K562 (cell line): ENCODE data around the gene ZNF48. TPM values are rescaled to one million over a fixed set of nuclear protein-coding genes. Genes with fewer than 3 reads are reported as not detected.

ENCODE experiments used
- ATAC-seq: fragments of 200-7000 bp; cut with Tn5 transposase; 3 replicates; pipeline ENCODE4 v1.9.1; 2020; ENCODE audit warnings: moderate library complexity
- BruUV-seq: library from RNA; stranded (reverse); fragments of 400-500 nt; replicated peaks from 2 replicates; lab custom pipeline; 2021; lab: Mats Ljungman, UMichigan
- CTCF ChIA-PET: fragments of 300-600 bp; formaldehyde crosslinking; extraction: SDS; loops from one replicate; lab custom pipeline; 2021; ENCODE audit warnings: low intra/inter-chr PET ratio; lab: Yijun Ruan, JAX
- POLR2A ChIA-PET: fragments of 300-600, 350-650 bp; sonication (Branson Sonifier 250); formaldehyde crosslinking; extraction: SDS; loops from one replicate; lab custom pipeline; 2021; ENCODE audit warnings: antibody characterized with exemption, inconsistent platforms; lab: Yijun Ruan, JAX
- DNase-seq, 4 experiments: peaks; one replicate each; pipeline versions ENCODE4 v3.0.0 to v3.0.0-alpha.2; 2011 to 2018; ENCODE audit warnings: low spot score in 3 of 4, mixed read lengths in 3 of 4; ENCODE audit errors: extremely low read depth in 1 of 4
- FAIRE-seq: peaks from 2 replicates; lab custom pipeline; 2011; peaks lifted over from hg19 to GRCh38; lab: Jason Lieb, UNC
- H2AFZ ChIP-seq: 2 replicates; pipeline ENCODE4 v1.6.0; 2011; ENCODE audit warnings: low read depth, low read length, control low read depth, inconsistent platforms
- H3K27ac ChIP-seq: fragments of 200-600 bp; 3 replicates; pipeline ENCODE4 v1.8.0; 2011; ENCODE audit warnings: low read depth, mild to moderate bottlenecking, control low read depth, inconsistent platforms, low read length, moderate library complexity, mixed read lengths; ENCODE audit errors: extremely low read depth
- H3K27me3 ChIP-seq, 2 experiments: fragments of 300-600 bp in 1 of 2; 2 replicates in 1 of 2; 3 replicates in 1 of 2; pipeline versions ENCODE4 v1.6.0 to v1.8.0; 2011; ENCODE audit warnings: inconsistent platforms in 2 of 2, low read length in 2 of 2, mild to moderate bottlenecking in 1 of 2, mixed read lengths in 1 of 2, moderate library complexity in 1 of 2; ENCODE audit not compliant: control insufficient read depth in 2 of 2, insufficient read depth in 2 of 2
- H3K36me3 ChIP-seq: fragments of 300-600 bp; 3 replicates; pipeline ENCODE4 v1.8.0; 2011; ENCODE audit warnings: mild to moderate bottlenecking, low read length, inconsistent platforms; ENCODE audit not compliant: control insufficient read depth, insufficient read depth
- H3K4me1 ChIP-seq, 2 experiments: fragments of 200-600 bp in 1 of 2; replicated peaks in 1 of 2; 2 replicates in 1 of 2; 3 replicates in 1 of 2; pipeline versions ENCODE4 v1.5.1 to v1.8.0; 2011; ENCODE audit warnings: inconsistent platforms in 2 of 2, low read length in 2 of 2, mild to moderate bottlenecking in 1 of 2, mixed read lengths in 1 of 2, moderate library complexity in 1 of 2; ENCODE audit not compliant: control insufficient read depth in 2 of 2, insufficient read depth in 2 of 2
- H3K4me2 ChIP-seq: 2 replicates; pipeline ENCODE4 v1.6.1; 2011; ENCODE audit warnings: low read length, control low read depth, inconsistent platforms, mixed read lengths; ENCODE audit not compliant: insufficient read depth
- H3K4me3 ChIP-seq: fragments of 200-600 bp; sonication (generic), shearing (Covaris generic); 2 replicates; pipeline ENCODE4 v1.5.1; 2016; ENCODE audit warnings: control low read depth, inconsistent platforms
- H3K79me2 ChIP-seq: fragments of 200-600 bp; 3 replicates; pipeline ENCODE4 v1.8.0; 2011; ENCODE audit warnings: low read length, inconsistent platforms; ENCODE audit not compliant: control insufficient read depth, insufficient read depth
- H3K9ac ChIP-seq, 2 experiments: 2 replicates each; pipeline versions ENCODE4 v1.6.0 to v1.6.1; 2011; ENCODE audit warnings: low read depth in 2 of 2, low read length in 2 of 2, control low read depth in 1 of 2, inconsistent platforms in 1 of 2, mild to moderate bottlenecking in 1 of 2, mixed read lengths in 1 of 2; ENCODE audit not compliant: insufficient read depth in 1 of 2
- H3K9me1 ChIP-seq: one replicate; pipeline ENCODE4 v1.6.0; 2011; ENCODE audit warnings: inconsistent platforms, mild to moderate bottlenecking, low read length, moderate library complexity; ENCODE audit not compliant: control insufficient read depth, insufficient read depth
- H3K9me3 ChIP-seq: replicated peaks from 2 replicates; pipeline ENCODE4 v1.5.1; 2011; ENCODE audit warnings: low read depth, low read length, inconsistent platforms; ENCODE audit not compliant: control insufficient read depth, insufficient read depth
- H4K20me1 ChIP-seq: replicated peaks from 2 replicates; pipeline ENCODE4 v1.6.1; 2011; ENCODE audit warnings: low read length, inconsistent platforms, mixed read lengths; ENCODE audit not compliant: control insufficient read depth, insufficient read depth
- ASH1L ChIP-seq: fragments of 450-650 bp; IDR thresholded peaks from 2 replicates; pipeline ENCODE4 v1.6.1; 2018; ENCODE audit warnings: borderline replicate concordance, mild to moderate bottlenecking, low read depth; ENCODE audit not compliant: partially characterized antibody
- CBFB ChIP-seq: sonication (generic); formaldehyde crosslinking; IDR thresholded peaks from 2 replicates; pipeline ENCODE4 v1.4.0; 2020; ENCODE audit warnings: mild to moderate bottlenecking, missing genetic modification reagents
- CEBPB ChIP-seq: fragments of 450-650 bp; IDR thresholded peaks from 2 replicates; pipeline ENCODE4 v1.6.1; 2016; ENCODE audit warnings: missing genetic modification characterization, missing compliant biosample characterization
- CEBPG ChIP-seq, 3 experiments: fragments of 200-800 bp in 1 of 3; sonication (Bioruptor generic) in 1 of 3; sonication (generic) in 1 of 3; formaldehyde crosslinking in 1 of 3; IDR thresholded peaks in 2 of 3; conservative IDR thresholded peaks in 1 of 3; 2 replicates each; pipeline versions ENCODE4 v1.6.1 to v1.8.0; 2016 to 2022; ENCODE audit warnings: missing compliant biosample characterization in 2 of 3, missing genetic modification characterization in 2 of 3, mild to moderate bottlenecking in 1 of 3, missing genetic modification reagents in 1 of 3
- EHMT2 ChIP-seq: fragments of 450-650 bp; IDR thresholded peaks from 2 replicates; pipeline ENCODE4 v1.6.1; 2018; ENCODE audit warnings: antibody characterized with exemption
- LCOR ChIP-seq: sonication (generic); formaldehyde crosslinking; IDR thresholded peaks from 2 replicates; pipeline ENCODE4 v1.8.0; 2022; ENCODE audit warnings: mild to moderate bottlenecking, missing genetic modification reagents
- NKRF ChIP-seq: fragments of 450-650 bp; IDR thresholded peaks from 2 replicates; pipeline ENCODE4 v1.6.1; 2016; ENCODE audit warnings: borderline replicate concordance
- NR4A1 ChIP-seq, 2 experiments: fragments of 250-450 bp in 1 of 2; fragments of 450-650 bp in 1 of 2; sonication (Bioruptor Pico) in 1 of 2; IDR thresholded peaks; 2 replicates each; pipeline versions ENCODE4 v1.4.0 to v1.6.1; 2016 to 2020; ENCODE audit warnings: mild to moderate bottlenecking in 2 of 2, missing compliant biosample characterization in 1 of 2, missing genetic modification characterization in 1 of 2, moderate library complexity in 1 of 2
- RUNX1 ChIP-seq: sonication (generic); IDR thresholded peaks from 2 replicates; pipeline ENCODE4 v1.6.1; 2016; ENCODE audit warnings: antibody characterized with exemption, low read depth
- SRSF7 ChIP-seq: fragments of 200-400 bp; formaldehyde crosslinking; optimal IDR thresholded peaks from 2 replicates; pipeline ENCODE3; 2017; ENCODE audit warnings: mild to moderate bottlenecking, low read depth, low read length
- USF1 ChIP-seq: sonication (generic); formaldehyde crosslinking; IDR thresholded peaks from 2 replicates; pipeline ENCODE4 v1.9.0; 2022; ENCODE audit warnings: mild to moderate bottlenecking, missing genetic modification reagents
- ZBTB33 ChIP-seq: sonication (generic); formaldehyde crosslinking; IDR thresholded peaks from 2 replicates; pipeline ENCODE4 v1.8.1; 2023; ENCODE audit warnings: mild to moderate bottlenecking, missing genetic modification reagents
- ZNF431 ChIP-seq: sonication (generic); formaldehyde crosslinking; IDR thresholded peaks from 2 replicates; pipeline ENCODE4 v1.8.0; 2022; ENCODE audit warnings: mild to moderate bottlenecking, missing genetic modification reagents
- WGBS: fragments of 100-300 bp; shearing (Covaris generic); methylation state at CpG from one replicate; pipeline ENCODE4 v1.1.6; 2016; ENCODE audit warnings: low coverage, mixed read lengths; ENCODE audit not compliant: insufficient coverage; ENCODE audit errors: missing lambda C conversion rate; 5-methylcytosine and 5-hydroxymethylcytosine counted together
- in situ Hi-C: fragments of 300-500 bp; cut with MboI; formaldehyde crosslinking; loops from 4 replicates; pipeline ENCODE4 v1.15.0; 2018; ENCODE audit warnings: inconsistent platforms, mixed read lengths
- intact Hi-C: fragments of 100-400 bp; cut with micrococcal nuclease; formaldehyde crosslinking; loops from 2 replicates; pipeline ENCODE4 v1.14.2; 2022
- polyA plus RNA-seq, 8 experiments: library from polyadenylated mRNA; depleted of rRNA in 4 of 8; stranded (reverse) in 5 of 8; unstranded in 3 of 8; fragments of >200 nt; fragmentation: Nextera tagmentation in 2 of 8; fragmentation: Illumina TruSeq in 1 of 8; extraction: Ambion mirVana in 2 of 8; extraction: Trizol in 1 of 8; gene quantifications; 2 replicates each; pipeline versions ENCODE4 v1.2.1 to v1.2.3, GENCODE V29; 2011 to 2014; ENCODE audit warnings: inconsistent platforms in 1 of 8, missing spikeins in 1 of 8
- total RNA-seq, 7 experiments: library from RNA; depleted of rRNA in 6 of 7; stranded (reverse); fragments of >200 nt in 6 of 7; fragmentation: Illumina TruSeq in 2 of 7; extraction: Trizol in 2 of 7; gene quantifications; 2 replicates each; pipeline versions ENCODE4 v1.2.1 to v1.2.3, GENCODE V29; 2011 to 2021; ENCODE audit warnings: low replicate concordance in 1 of 7

ZNF48 gene
- total and polyA plus RNA-seq, 9 of the 15 experiments (the other 6 are each of a cell fraction or from before 2014, with no cell fraction given): 0.38 to 11.6 (median 4.7) TPM

- TSS peak; percentile 75 for BruUV-seq
- H3K9me1 ChIP-seq: no peaks in the 10 kb centered on the region
- H3K4me3 ChIP-seq: peak overlapping the region; percentile 82
- ChIA-PET POLR2A (interaction anchor here (0.5 to 2.7 kb wide), 20 partner anchors 9 to 364 kb away, joined by 3 to 16 read pairs (median 4); partner anchors contain the start of genes DCTPP1, FBRS, PRR14 and ZNF764), CTCF (interaction anchor here (1.0 kb wide), 1 partner anchor 184 kb away, joined by 3 read pairs; no protein-coding TSS in a partner anchor)
- H3K4me2 ChIP-seq: peak overlapping the region; percentile 100
- peaks cover 6 to 13% of the 10 kb centered on the region in 2 experiments; a peak in 3 of 5 replicates for H3K4me1 ChIP-seq
- peaks cover 23% of the 10 kb centered on the region for H3K36me3 ChIP-seq
- peak overlapping the region; percentile 65 for H2AFZ ChIP-seq
- in situ Hi-C loops (no loop called here), intact Hi-C loops (loop anchor here (1.0 to 2.0 kb wide), 2 partner anchors 14 to 82 kb away; partner anchors contain the start of genes DCTPP1 and ZNF768)
- peak; percentile 28 to 42 (median 30) for DNase-seq
- 0 out of 2 replicates have a peak, but pooled peaks cover 7% of the 10 kb centered on the region for H4K20me1 ChIP-seq
- peak overlapping the region; percentile 96 for H3K27ac ChIP-seq
- peaks cover 33% of the 10 kb centered on the region for H3K79me2 ChIP-seq
- H3K27me3 ChIP-seq: no peaks in the 10 kb centered on the region
- ATAC-seq: peak; percentile 40
- FAIRE-seq: peak; percentile 67
- WGBS: 1% methylated on average over 29 of the region's 29 CpGs
- no peaks in the 10 kb centered on the region for H3K9me3 ChIP-seq
- H3K9ac ChIP-seq: peak overlapping the region; percentile 93 to 97
- TF ChIP-seq USF1 (CRISPR knock-in tag): 0 out of 2 replicates have a peak, but pooled peaks have one; percentile 36
- TF ChIP-seq CBFB (CRISPR knock-in tag): peak; percentile 56; the same call in 1 of the 2 replicates
- TF ChIP-seq CEBPB (tag): no peak
- 0 out of 2 replicates have a peak, but pooled peaks have one; percentile 5 for TF ChIP-seq RUNX1
- TF ChIP-seq NKRF: 0 out of 2 replicates have a peak, but pooled peaks have one; percentile 34
- TF ChIP-seq SRSF7: no peak
- TF ChIP-seq EHMT2: peak; percentile 40; the same call in 1 of the 2 replicates
- TF ChIP-seq ZNF431 (CRISPR knock-in tag): 0 out of 2 replicates have a peak, but pooled peaks have one; percentile 38
- TF ChIP-seq ASH1L: no peak
- TF ChIP-seq LCOR (CRISPR knock-in tag): no peak
- no peak for TF ChIP-seq NR4A1 (CRISPR knock-in tag; IDR thresholded peaks at IDR 0.05)
- peak; percentile 77; the same call in 1 of the 2 replicates for TF ChIP-seq NR4A1 (tag; IDR thresholded peaks at IDR 0.05)
- TF ChIP-seq CEBPG (CRISPR knock-in tag; IDR thresholded peaks at IDR 0.05): 0 out of 2 replicates have a peak, but pooled peaks have one; percentile 40
- no peak for TF ChIP-seq CEBPG (tag; conservative IDR thresholded peaks at IDR 0.05 in 1 of 2, IDR thresholded peaks at IDR 0.05 in 1 of 2)
- peak; percentile 36; the same call in 1 of the 2 replicates for TF ChIP-seq ZBTB33 (CRISPR knock-in tag)
These were observed 49.3 kb downstream of the ZNF48 start for GRCh38 chr16:30444231-30445148.
